Right lobe of liver (tissue), 4 donors: Measurements from ENCODE around the gene OR51E2.

ENCODE experiments used
- CTCF ChIP-seq, 4 donors: fragments of 200-600 bp in 3 of 4; fragments of 450-650 bp in 1 of 4; IDR thresholded peaks; one replicate each; pipeline versions ENCODE4 v1.5.1 to v1.8.0; 2016 to 2022; ENCODE audit warnings: antibody characterized with exemption in 4 of 4, mild to moderate bottlenecking in 2 of 4
- POLR2A ChIP-seq: fragments of 450-650 bp; IDR thresholded peaks from one replicate; pipeline ENCODE4 v1.6.1; 2017; ENCODE audit warnings: antibody characterized with exemption, mild to moderate bottlenecking
- donor health status: DM: no; HTN: no; CAD: no.
- donor health status: DM: no; HTN: no; CAD: no.
- donor health status: DM: no; HTN: yes; CAD: no.

GRCh38 chr11:4639931-4640330, 57.7 kb downstream of the OR51E2 start:
- TF ChIP-seq CTCF (IDR thresholded peaks at IDR 0.05): no peak
- no peak for TF ChIP-seq POLR2A
